ENCODE data around the gene EPSTI1.
"Not testable (repeated sequence)": the region's sequence is repeated elsewhere in the genome, so short reads cannot be mapped to it uniquely, and the experiment has no call there.

The EPSTI1 gene

GRCh38 chr13:42991898-42992763, at the start of gene EPSTI1:
EPSTI1 (minus strand) TSS chr13:42992241; CDS start chr13:42992165, 76 bp downstream.
- no peak for DNase-seq (ENCODE audit: low read depth in 2 of 2)

GRCh38 chr13:43041369-43041921, 49.4 kb upstream of the EPSTI1 start:
- DNase-seq (ENCODE audit: low read depth in 2 of 2), result no peak

- DNase-seq (ENCODE audit: low read depth in 2 of 2), result not testable (repeated sequence)
Observed at GRCh38 chr13:43040581-43041368, 48.7 kb upstream of the EPSTI1 start.

GRCh38 chr13:43039966-43040365, 47.9 kb upstream of the EPSTI1 start:
- no peak for DNase-seq (ENCODE audit: low read depth in 2 of 2)

- no peak for DNase-seq (ENCODE audit: low read depth in 2 of 2)
Observed at GRCh38 chr13:43036351-43037250, 44.6 kb upstream of the EPSTI1 start.

- no peak for DNase-seq (ENCODE audit: low read depth in 2 of 2)
Observed at GRCh38 chr13:43033038-43033437, 41.0 kb upstream of the EPSTI1 start.

- no peak for DNase-seq (ENCODE audit: low read depth in 2 of 2)
Observed at GRCh38 chr13:43031881-43032280, 39.8 kb upstream of the EPSTI1 start.

GRCh38 chr13:43030548-43030947, 38.5 kb upstream of the EPSTI1 start:
- DNase-seq (ENCODE audit: low read depth in 2 of 2), result no peak

- no peak for DNase-seq (ENCODE audit: low read depth in 2 of 2)
Observed at GRCh38 chr13:43026262-43026661, 34.2 kb upstream of the EPSTI1 start.

GRCh38 chr13:43023289-43023963, 31.4 kb upstream of the EPSTI1 start, which contains the start of gene DNAJC15:
DNAJC15 (plus strand) TSS chr13:43023586; CDS start chr13:43023627, 41 bp downstream.
- DNase-seq (ENCODE audit: low read depth in 2 of 2), result peak; percentile 64 to 69

GRCh38 chr13:43022934-43023288, 30.9 kb upstream of the EPSTI1 start:
- DNase-seq (ENCODE audit: low read depth in 2 of 2), result no peak

GRCh38 chr13:43021926-43022670, 30.1 kb upstream of the EPSTI1 start:
- peak; percentile 93 for DNase-seq (ENCODE audit: low read depth in 2 of 2)

GRCh38 chr13:43020794-43021193, 28.8 kb upstream of the EPSTI1 start:
- DNase-seq (ENCODE audit: low read depth in 2 of 2), result no peak

GRCh38 chr13:43019811-43020210, 27.8 kb upstream of the EPSTI1 start:
- no peak for DNase-seq (ENCODE audit: low read depth in 2 of 2)

- DNase-seq (ENCODE audit: low read depth in 2 of 2), result no peak
Observed at GRCh38 chr13:43016226-43016625, 24.2 kb upstream of the EPSTI1 start.

- DNase-seq (ENCODE audit: low read depth in 2 of 2), result no peak
Observed at GRCh38 chr13:43014162-43014561, 22.1 kb upstream of the EPSTI1 start.

GRCh38 chr13:43009506-43009905, 17.5 kb upstream of the EPSTI1 start:
- no peak for DNase-seq (ENCODE audit: low read depth in 2 of 2)

GRCh38 chr13:43008596-43008995, 16.6 kb upstream of the EPSTI1 start:
- DNase-seq (ENCODE audit: low read depth in 2 of 2), result no peak

GRCh38 chr13:43006893-43007631, 15.0 kb upstream of the EPSTI1 start:
- DNase-seq (ENCODE audit: low read depth in 2 of 2), result peak; percentile 65 to 70

All from fibroblast of skin of left quadriceps (primary cell).